NCI-H1694 treated with DMSO at 0.1 percent for 48 hours (cell line): Measurements from ENCODE around the gene SYNDIG1L.

ENCODE experiments used
- DNase-seq: peaks from one replicate; lab custom pipeline; 2025; lab: John Stamatoyannopoulos, UW

SYNDIG1L gene

DNA sequence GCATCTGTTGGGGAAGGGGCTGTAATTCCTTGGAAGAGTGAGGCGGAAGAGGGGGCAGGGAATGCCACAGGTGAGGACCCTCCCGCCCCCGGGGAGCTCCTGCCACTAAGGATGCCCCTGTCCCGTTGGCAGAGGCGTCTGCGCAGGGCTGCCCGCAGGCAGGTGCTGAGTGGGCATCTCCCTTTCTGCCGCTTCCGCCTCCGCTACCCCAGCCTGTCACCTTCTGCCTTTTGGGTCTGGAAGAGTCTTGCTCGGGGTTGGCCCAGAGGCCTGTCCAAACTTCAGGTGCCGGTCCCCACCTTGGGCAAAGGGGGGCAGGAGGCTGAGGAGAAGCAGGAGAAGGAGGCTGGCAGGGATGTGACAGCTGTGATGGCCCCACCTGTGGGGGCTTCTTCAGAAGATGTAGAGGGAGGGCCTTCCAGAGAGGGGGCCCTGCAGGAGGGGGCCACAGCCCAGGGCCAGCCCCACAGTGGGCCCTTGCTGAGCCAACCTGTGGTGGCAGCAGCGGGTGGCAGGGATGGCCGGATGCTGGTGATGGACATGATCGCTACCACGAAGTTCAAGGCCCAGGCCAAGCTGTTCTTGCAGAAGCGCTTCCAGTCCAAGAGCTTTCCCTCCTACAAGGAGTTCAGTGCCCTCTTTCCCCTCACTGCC is 67.7 kb downstream of the SYNDIG1L start:
- no peak for DNase-seq

DNA sequence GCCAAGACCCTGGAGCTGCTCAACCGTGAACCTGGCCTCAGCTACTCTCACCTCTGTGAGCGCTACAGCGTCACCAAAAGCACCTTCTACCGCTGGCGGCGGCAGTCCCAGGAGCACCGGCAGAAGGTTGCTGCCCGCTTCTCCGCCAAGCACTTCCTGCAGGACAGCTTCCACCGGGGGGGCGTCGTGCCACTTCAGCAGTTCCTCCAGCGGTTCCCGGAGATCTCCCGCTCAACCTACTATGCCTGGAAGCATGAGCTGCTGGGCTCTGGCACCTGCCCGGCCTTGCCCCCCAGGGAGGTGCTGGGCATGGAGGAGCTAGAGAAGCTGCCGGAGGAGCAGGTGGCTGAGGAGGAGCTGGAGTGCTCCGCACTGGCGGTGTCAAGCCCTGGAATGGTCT is 68.4 kb downstream of the SYNDIG1L start:
- DNase-seq = no peak

DNA sequence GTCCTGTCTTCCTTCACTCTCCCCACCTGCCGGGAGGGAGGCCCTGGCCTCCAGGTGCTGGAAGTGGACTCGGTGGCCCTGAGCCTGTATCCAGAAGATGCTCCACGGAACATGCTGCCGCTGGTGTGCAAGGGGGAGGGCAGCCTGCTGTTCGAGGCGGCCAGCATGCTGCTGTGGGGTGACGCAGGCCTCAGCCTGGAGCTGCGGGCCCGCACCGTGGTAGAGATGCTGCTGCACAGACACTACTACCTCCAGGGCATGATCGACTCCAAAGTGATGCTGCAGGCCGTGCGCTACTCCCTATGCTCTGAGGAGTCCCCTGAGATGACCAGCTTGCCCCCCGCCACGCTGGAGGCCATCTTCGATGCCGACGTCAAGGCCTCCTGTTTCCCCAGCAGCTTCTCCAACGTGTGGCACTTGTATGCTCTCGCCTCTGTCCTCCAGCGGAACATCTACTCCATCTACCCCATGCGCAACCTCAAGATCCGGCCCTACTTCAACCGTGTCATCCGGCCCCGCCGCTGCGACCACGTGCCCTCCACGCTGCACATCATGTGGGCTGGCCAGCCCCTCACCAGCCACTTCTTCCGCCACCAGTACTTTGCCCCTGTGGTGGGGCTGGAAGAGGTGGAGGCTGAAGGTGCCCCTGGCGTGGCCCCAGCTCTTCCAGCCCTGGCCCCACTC is 69.0 kb downstream of the SYNDIG1L start:
- no peak for DNase-seq
